HEK293 (cell line): ENCODE measurements around the gene PCSK5.

Experiments
- CTCF ChIA-PET: fragments of 350-600 bp; formaldehyde crosslinking; extraction: SDS; loops from one replicate; lab custom pipeline; 2021; ENCODE audit warnings: antibody characterized with exemption; lab: Yijun Ruan, JAX
- POLR2A ChIA-PET: fragments of 300-600 bp; formaldehyde crosslinking; extraction: SDS; loops from one replicate; lab custom pipeline; 2020; ENCODE audit warnings: antibody characterized with exemption, inconsistent platforms; lab: Yijun Ruan, JAX
- H3K27ac ChIP-seq: fragments of 200-500 bp; sonication (Bioruptor generic); 2 replicates; pipeline ENCODE4 v1.5.1; 2014; ENCODE audit warnings: low read depth, low read length, control low read depth, inconsistent platforms; ENCODE audit errors: extremely low read depth
- H3K36me3 ChIP-seq, 2 experiments: fragments of 200-500 bp in 1 of 2; sonication (Bioruptor generic) in 1 of 2; 1 replicate in 1 of 2; 2 replicates in 1 of 2; pipeline ENCODE4 v1.5.1; 2014 to 2017; ENCODE audit warnings: inconsistent platforms in 2 of 2, low read length in 2 of 2; ENCODE audit not compliant: control insufficient read depth in 2 of 2, insufficient read depth in 1 of 2
- H3K4me1 ChIP-seq: fragments of 200-500 bp; sonication (Bioruptor generic); 2 replicates; pipeline ENCODE4 v1.5.1; 2014; ENCODE audit warnings: mild to moderate bottlenecking, low read length, inconsistent platforms; ENCODE audit not compliant: control insufficient read depth, insufficient read depth
- H3K4me3 ChIP-seq: 2 replicates; pipeline ENCODE4 v1.5.1; 2011; ENCODE audit warnings: low read depth, mild to moderate bottlenecking, control low read depth, low read length, moderate library complexity
- H3K9me3 ChIP-seq: fragments of 200-500 bp; sonication (Bioruptor generic); 2 replicates; pipeline ENCODE4 v1.5.1; 2014; ENCODE audit warnings: low read depth, low read length, inconsistent platforms; ENCODE audit not compliant: control insufficient read depth, insufficient read depth
- ATF2 ChIP-seq: fragments of 450-650 bp; formaldehyde crosslinking; IDR thresholded peaks from 2 replicates; pipeline ENCODE4 v1.5.1; 2016; ENCODE audit warnings: missing biosample characterization, missing genetic modification characterization, low read depth
- KLF7 ChIP-seq: fragments of 450-650 bp; formaldehyde crosslinking; IDR thresholded peaks from 2 replicates; pipeline ENCODE4 v1.5.1; 2016; ENCODE audit warnings: missing biosample characterization, missing genetic modification characterization, borderline replicate concordance
- KLF9 ChIP-seq: fragments of 450-650 bp; formaldehyde crosslinking; IDR thresholded peaks from 2 replicates; pipeline ENCODE4 v1.5.1; 2016; ENCODE audit warnings: missing biosample characterization, missing genetic modification characterization, low read depth
- MYNN ChIP-seq: fragments of 450-650 bp; formaldehyde crosslinking; IDR thresholded peaks from 2 replicates; pipeline ENCODE4 v1.5.1; 2016; ENCODE audit warnings: missing biosample characterization, missing genetic modification characterization, borderline replicate concordance
- PRDM2 ChIP-seq: fragments of 450-650 bp; formaldehyde crosslinking; IDR thresholded peaks from 2 replicates; pipeline ENCODE4 v1.5.1; 2016; ENCODE audit warnings: missing biosample characterization, missing genetic modification characterization, borderline replicate concordance
- PRDM6 ChIP-seq: fragments of 450-650 bp; formaldehyde crosslinking; IDR thresholded peaks from 2 replicates; pipeline ENCODE4 v1.5.1; 2017; ENCODE audit warnings: missing biosample characterization, missing genetic modification characterization
- SETDB1 ChIP-seq: IDR thresholded peaks from one replicate; pipeline ENCODE4 v1.6.1; 2017; ENCODE audit warnings: mild to moderate bottlenecking, low read length, moderate library complexity, mixed read lengths; ENCODE audit not compliant: insufficient read length
- WT1 ChIP-seq: fragments of 450-650 bp; formaldehyde crosslinking; IDR thresholded peaks from 2 replicates; pipeline ENCODE4 v1.5.1; 2016; ENCODE audit warnings: missing biosample characterization, missing genetic modification characterization
- ZBTB1 ChIP-seq: fragments of 450-650 bp; formaldehyde crosslinking; IDR thresholded peaks from 2 replicates; pipeline ENCODE4 v1.5.1; 2016; ENCODE audit warnings: missing biosample characterization, missing genetic modification characterization
- ZBTB20 ChIP-seq: fragments of 450-650 bp; formaldehyde crosslinking; IDR thresholded peaks from 2 replicates; pipeline ENCODE4 v1.5.1; 2016; ENCODE audit warnings: missing biosample characterization, missing genetic modification characterization
- ZBTB26 ChIP-seq: fragments of 450-650 bp; formaldehyde crosslinking; optimal IDR thresholded peaks from 2 replicates; pipeline ENCODE3; 2016; ENCODE audit warnings: missing biosample characterization, mild to moderate bottlenecking, missing genetic modification characterization
- ZFHX2 ChIP-seq: fragments of 450-650 bp; formaldehyde crosslinking; conservative IDR thresholded peaks from 2 replicates; pipeline ENCODE4 v1.5.1; 2016; ENCODE audit warnings: missing biosample characterization, missing genetic modification characterization
- ZIC2 ChIP-seq: fragments of 450-650 bp; formaldehyde crosslinking; IDR thresholded peaks from 2 replicates; pipeline ENCODE4 v1.5.1; 2016; ENCODE audit warnings: missing biosample characterization, missing genetic modification characterization
- ZNF133 ChIP-seq: fragments of 450-650 bp; formaldehyde crosslinking; IDR thresholded peaks from 2 replicates; pipeline ENCODE4 v1.5.1; 2016; ENCODE audit warnings: missing biosample characterization, missing genetic modification characterization
- ZNF501 ChIP-seq: fragments of 450-650 bp; formaldehyde crosslinking; IDR thresholded peaks from 2 replicates; pipeline ENCODE4 v1.5.1; 2016; ENCODE audit warnings: missing biosample characterization, missing genetic modification characterization
- ZNF514 ChIP-seq: fragments of 450-650 bp; formaldehyde crosslinking; IDR thresholded peaks from 2 replicates; pipeline ENCODE4 v1.5.1; 2016; ENCODE audit warnings: missing biosample characterization, missing genetic modification characterization
- ZNF549 ChIP-seq: fragments of 450-650 bp; IDR thresholded peaks from 2 replicates; pipeline ENCODE4 v1.5.1; 2018; ENCODE audit warnings: missing biosample characterization, missing genetic modification characterization, mild to moderate bottlenecking, inconsistent platforms, moderate library complexity
- ZNF561 ChIP-seq: fragments of 450-650 bp; IDR thresholded peaks from 2 replicates; pipeline ENCODE4 v1.5.1; 2018; ENCODE audit warnings: missing biosample characterization, missing genetic modification characterization, borderline replicate concordance
- ZNF658 ChIP-seq: fragments of 450-650 bp; formaldehyde crosslinking; IDR thresholded peaks from 2 replicates; pipeline ENCODE4; 2016; ENCODE audit warnings: missing biosample characterization, missing genetic modification characterization
- ZNF664 ChIP-seq: fragments of 450-650 bp; formaldehyde crosslinking; IDR thresholded peaks from 2 replicates; pipeline ENCODE4 v1.5.1; 2016; ENCODE audit warnings: missing biosample characterization, missing genetic modification characterization
- ZSCAN5A ChIP-seq: fragments of 450-650 bp; formaldehyde crosslinking; IDR thresholded peaks from 2 replicates; pipeline ENCODE4 v1.5.1; 2016; ENCODE audit warnings: missing biosample characterization, missing genetic modification characterization

PCSK5 gene

GRCh38 chr9:76371901-76372300, 481.4 kb downstream of the PCSK5 start (continued):
- TF ChIP-seq ATF2 (no peak), PRDM2 (no peak), ZNF549 (tag by site-specific recombination) (no peak)

GRCh38 chr9:76372336-76372735, 481.9 kb downstream of the PCSK5 start:
- Histone ChIP-seq H3K4me3 (no peak overlapping the region), H3K27ac (no peak overlapping the region), H3K9me3 (no peaks in the 10 kb centered on the region)
- POLR2A ChIA-PET = interaction anchor here (0.6 to 1.6 kb wide), 3 partner anchors 19 to 481 kb away, joined by 5 to 18 read pairs (median 5); partner anchors contain the start of genes PCSK5 and RFK
- no peak for TF ChIP-seq MYNN
- TF ChIP-seq ZNF133 = no peak
- TF ChIP-seq ZIC2 (tag by site-specific recombination) = no peak
- TF ChIP-seq KLF9 (tag by site-specific recombination) = 0 out of 2 replicates have a peak, but pooled peaks have one; percentile 19
- TF ChIP-seq KLF7 (tag by site-specific recombination) = no peak
- TF ChIP-seq PRDM6 (tag by site-specific recombination) = peak; percentile 56
- TF ChIP-seq, all 188 proteins: peak for 2
- CTCF ChIA-PET = interaction anchor here (1.3 kb wide), 1 partner anchor 69 kb away, joined by 6 read pairs; no protein-coding TSS in a partner anchor
- no peaks in the 10 kb centered on the region for H3K36me3 ChIP-seq
- peaks cover 25% of the 10 kb centered on the region for H3K4me1 ChIP-seq

GRCh38 chr9:76373173-76373783, 482.8 kb downstream of the PCSK5 start:
- Histone ChIP-seq H3K9me3 (no peaks in the 10 kb centered on the region), H3K4me3 (no peak overlapping the region), H3K27ac (no peak overlapping the region), H3K36me3 (no peaks in the 10 kb centered on the region), H3K4me1 (peaks cover 25% of the 10 kb centered on the region)
- CTCF ChIA-PET = interaction anchor here (0.7 to 0.9 kb wide), 2 partner anchors 10 to 16 kb away, joined by 3 read pairs; no protein-coding TSS in a partner anchor
- POLR2A ChIA-PET = interaction anchor here (1.1 to 5.6 kb wide), 2 partner anchors 20 kb away, joined by 3 to 40 read pairs; partner anchors contain the start of gene RFK
- TF ChIP-seq ZNF501 (tag by site-specific recombination) = no peak
- no peak for TF ChIP-seq ZNF561
- no peak for TF ChIP-seq ZNF664
- no peak for TF ChIP-seq ZNF549 (tag by site-specific recombination)
- no peak for TF ChIP-seq SETDB1
- TF ChIP-seq ZNF514 (tag by site-specific recombination) = no peak
- TF ChIP-seq ZNF658 = no peak
- TF ChIP-seq ZBTB26 (tag by site-specific recombination) = no peak
- TF ChIP-seq ZSCAN5A (tag by site-specific recombination) = no peak
- no peak for TF ChIP-seq ZBTB20 (tag by site-specific recombination)
- TF ChIP-seq WT1 (tag by site-specific recombination) = no peak
- TF ChIP-seq ZFHX2 (tag by site-specific recombination) = no peak
- TF ChIP-seq ZBTB1 (tag by site-specific recombination) = no peak
